GM23338 (cell line): ENCODE measurements around the gene FMN1. TPM values are rescaled to one million over a fixed set of nuclear protein-coding genes. Genes with fewer than 3 reads are reported as not detected.

Source experiments
- ATAC-seq: fragments of 200-7000 bp; cut with Tn5 transposase; 3 replicates; pipeline ENCODE4 v1.9.1; 2020
- DNase-seq: peaks from one replicate; pipeline ENCODE4 v3.0.0-alpha.2; 2015; ENCODE audit warnings: low spot score
- H2AFZ ChIP-seq: fragments of 200-600 bp; sonication (generic); 2 replicates; pipeline ENCODE4 v1.8.0; 2016; ENCODE audit warnings: antibody characterized with exemption, mild to moderate bottlenecking, moderate library complexity
- H3F3A ChIP-seq: fragments of 200-600 bp; sonication (generic); replicated peaks from 2 replicates; pipeline ENCODE4 v1.8.0; 2017; ENCODE audit warnings: antibody characterized with exemption, mixed run types, low read depth
- H3K27ac ChIP-seq: fragments of 200-600 bp; sonication (generic); 2 replicates; pipeline ENCODE4 v1.6.1; 2016; ENCODE audit warnings: low read depth
- H3K27me3 ChIP-seq: fragments of 200-600 bp; sonication (generic); 2 replicates; pipeline ENCODE4 v1.8.0; 2016; ENCODE audit warnings: mild to moderate bottlenecking, mixed run types, moderate library complexity; ENCODE audit not compliant: insufficient read depth
- H3K36me3 ChIP-seq: fragments of 200-600 bp; sonication (generic); 2 replicates; pipeline ENCODE4 v1.8.0; 2016; ENCODE audit warnings: mild to moderate bottlenecking; ENCODE audit not compliant: insufficient read depth
- H3K4me1 ChIP-seq: fragments of 200-600 bp; sonication (generic); 2 replicates; pipeline ENCODE4 v1.8.0; 2016; ENCODE audit warnings: mild to moderate bottlenecking, moderate library complexity; ENCODE audit not compliant: insufficient read depth
- H3K4me2 ChIP-seq: fragments of 200-600 bp; sonication (generic); 2 replicates; pipeline ENCODE4 v1.7.1; 2017; ENCODE audit warnings: mixed run types
- H3K4me3 ChIP-seq: fragments of 200-600 bp; sonication (generic); 2 replicates; pipeline ENCODE4 v1.6.1; 2016; ENCODE audit warnings: mixed run types
- H3K79me2 ChIP-seq: fragments of 200-600 bp; sonication (generic); replicated peaks from 2 replicates; pipeline ENCODE4 v1.8.0; 2017; ENCODE audit warnings: mild to moderate bottlenecking; ENCODE audit not compliant: insufficient read depth
- H3K9me2 ChIP-seq: fragments of 200-600 bp; sonication (generic); 2 replicates; pipeline ENCODE4 v1.8.0; 2017; ENCODE audit not compliant: insufficient read depth
- H4K20me1 ChIP-seq: fragments of 200-600 bp; sonication (generic); replicated peaks from 2 replicates; pipeline ENCODE4 v1.8.0; 2017; ENCODE audit warnings: mild to moderate bottlenecking; ENCODE audit not compliant: insufficient read depth
- H3K27ac Mint-ChIP-seq: 2 replicates; pipeline ENCODE4 v1.8.0; 2020; ENCODE audit warnings: inconsistent platforms, mild to moderate bottlenecking, moderate library complexity, mixed read lengths
- H3K27me3 Mint-ChIP-seq: 3 replicates; pipeline ENCODE4 v1.8.0; 2022; ENCODE audit warnings: low read depth, mild to moderate bottlenecking, moderate library complexity, mixed read lengths, inconsistent platforms; ENCODE audit not compliant: insufficient read depth, poor library complexity
- H3K36me3 Mint-ChIP-seq: 3 replicates; pipeline ENCODE4 v1.8.0; 2021; ENCODE audit warnings: low read depth, mild to moderate bottlenecking, inconsistent platforms, moderate library complexity, mixed read lengths
- H3K4me1 Mint-ChIP-seq: 3 replicates; pipeline ENCODE4 v1.8.0; 2020; ENCODE audit warnings: mild to moderate bottlenecking, inconsistent platforms, mixed read lengths
- H3K4me3 Mint-ChIP-seq: 3 replicates; pipeline ENCODE4 v1.8.0; 2021; ENCODE audit warnings: moderate library complexity, mild to moderate bottlenecking, inconsistent platforms, mixed read lengths
- H3K9me3 Mint-ChIP-seq: 3 replicates; pipeline ENCODE4 v1.8.0; 2020; ENCODE audit warnings: moderate library complexity, mild to moderate bottlenecking, inconsistent platforms, mixed read lengths
- CREB1 ChIP-seq: fragments of 250-450 bp; sonication (Bioruptor Pico); IDR thresholded peaks from 2 replicates; pipeline ENCODE4 v1.5.0; 2020; ENCODE audit warnings: low read depth, mild to moderate bottlenecking, moderate library complexity
- EZH2phosphoT487 ChIP-seq: fragments of 200-600 bp; sonication (generic); IDR thresholded peaks from one replicate; pipeline ENCODE4 v1.8.1; 2018; ENCODE audit warnings: antibody characterized with exemption; ENCODE audit not compliant: unreplicated experiment
- JUNB ChIP-seq: IDR thresholded peaks from one replicate; pipeline ENCODE4 v1.6.1; 2016; ENCODE audit warnings: antibody characterized with exemption; ENCODE audit not compliant: unreplicated experiment
- POLR2AphosphoS5 ChIP-seq: IDR thresholded peaks from 2 replicates; pipeline ENCODE4 v1.6.1; 2016; ENCODE audit warnings: antibody characterized with exemption, low read depth
- ZNF114 ChIP-seq: fragments of 250-450 bp; sonication (Bioruptor Pico); IDR thresholded peaks from 2 replicates; pipeline ENCODE4 v1.5.0; 2020; ENCODE audit warnings: mild to moderate bottlenecking, moderate library complexity
- polyA plus RNA-seq: library from polyadenylated mRNA; unstranded; fragments of >200 nt; fragmentation: Nextera tagmentation; extraction: Ambion mirVana; gene quantifications from 2 replicates; pipeline ENCODE4 v1.2.1, GENCODE V29; 2016
- total RNA-seq: library from RNA; depleted of rRNA; stranded (reverse); fragments of >200 nt; shearing (Covaris generic); gene quantifications from 2 replicates; pipeline ENCODE4 v1.2.3, GENCODE V29; 2014
- TF ChIP-seq, protein P1 (sequence below), 2 experiments: fragments of 200-600 bp in 1 of 2; sonication (generic) in 1 of 2; conservative IDR thresholded peaks; 2 replicates each; pipeline versions ENCODE4 v1.5.1 to v1.6.1; 2016 to 2017; ENCODE audit warnings: antibody characterized with exemption in 2 of 2, low read depth in 2 of 2, mild to moderate bottlenecking in 2 of 2, moderate library complexity in 1 of 2
- TF ChIP-seq, protein P2 (sequence below): fragments of 250-450 bp; sonication (Bioruptor Pico); IDR thresholded peaks from 2 replicates; pipeline ENCODE4 v1.5.0; 2020; ENCODE audit warnings: mild to moderate bottlenecking, moderate library complexity

FMN1 gene
- total and polyA plus RNA-seq, 2 experiments from 2014 or later: 1.2 to 1.6 TPM

DNA sequence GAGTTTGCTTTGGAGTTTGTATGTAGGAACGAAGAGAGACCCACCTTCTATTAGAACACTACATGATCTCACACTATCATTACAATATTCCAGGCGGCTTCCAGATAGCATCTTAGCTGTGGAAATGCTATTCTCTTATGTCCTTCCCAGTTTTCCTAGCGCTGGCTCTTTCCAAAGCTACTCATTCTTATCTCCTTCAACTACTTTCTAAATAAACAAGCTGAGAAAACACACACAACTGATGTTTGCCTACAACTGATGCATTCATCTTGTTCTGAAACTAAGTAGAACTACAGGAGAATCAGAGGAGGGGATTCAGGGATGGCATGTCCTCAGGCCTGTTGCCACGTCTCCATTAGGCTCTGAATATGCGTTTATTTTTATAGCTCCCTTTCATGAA is 367.8 kb downstream of the FMN1 start:
- Histone ChIP-seq H3K4me2 (no peak overlapping the region), H3K9me2 (no peaks in the 10 kb centered on the region), H3K79me2 (no peaks in the 10 kb centered on the region), H3K4me3 (no peak overlapping the region), H3K27me3 (no peaks in the 10 kb centered on the region), H3K36me3 (no peaks in the 10 kb centered on the region), H2AFZ (no peak overlapping the region), H3K4me1 (no peaks in the 10 kb centered on the region), H3F3A (no peaks in the 10 kb centered on the region), H3K27ac (no peak overlapping the region), H4K20me1 (no peaks in the 10 kb centered on the region)
- no peaks in the 10 kb centered on the region for H3K4me1 Mint-ChIP-seq
- no peak for DNase-seq
- H3K9me3 Mint-ChIP-seq: no peaks in the 10 kb centered on the region
- TF ChIP-seq CREB1 (CRISPR knock-in tag): no peak
- no peaks in the 10 kb centered on the region for H3K36me3 Mint-ChIP-seq
- no peak overlapping the region for H3K27ac Mint-ChIP-seq
- ATAC-seq: no peak
- no peak overlapping the region for H3K4me3 Mint-ChIP-seq
- H3K27me3 Mint-ChIP-seq: peaks cover 2% of the 10 kb centered on the region

DNA sequence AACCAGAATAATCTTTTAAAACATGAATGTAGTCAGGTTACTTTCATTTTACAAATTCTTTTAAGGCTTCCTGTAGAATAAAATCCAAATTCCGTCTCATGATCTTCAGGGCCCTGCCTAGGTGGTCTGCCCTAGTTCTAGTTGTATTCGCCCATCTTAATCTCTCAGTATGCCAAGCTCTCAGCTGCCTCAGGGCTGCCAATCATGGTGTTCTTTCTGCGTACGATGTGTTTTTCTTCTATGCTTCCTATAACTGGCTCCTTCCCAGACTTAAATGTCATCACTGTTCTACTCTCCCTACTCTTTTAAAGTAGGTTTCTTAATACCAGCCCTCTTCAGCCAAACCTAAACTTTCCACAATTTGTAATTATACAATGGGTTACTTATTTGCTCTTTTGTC is 369.3 kb downstream of the FMN1 start:
- no peaks in the 10 kb centered on the region for H4K20me1 ChIP-seq
- Mint-ChIP-seq H3K36me3 (no peaks in the 10 kb centered on the region), H3K27me3 (no peaks in the 10 kb centered on the region), H3K4me3 (no peak overlapping the region), H3K27ac (no peak overlapping the region), H3K9me3 (no peaks in the 10 kb centered on the region), H3K4me1 (no peaks in the 10 kb centered on the region)
- TF ChIP-seq POLR2AphosphoS5: no peak
- TF ChIP-seq, protein P1, sequence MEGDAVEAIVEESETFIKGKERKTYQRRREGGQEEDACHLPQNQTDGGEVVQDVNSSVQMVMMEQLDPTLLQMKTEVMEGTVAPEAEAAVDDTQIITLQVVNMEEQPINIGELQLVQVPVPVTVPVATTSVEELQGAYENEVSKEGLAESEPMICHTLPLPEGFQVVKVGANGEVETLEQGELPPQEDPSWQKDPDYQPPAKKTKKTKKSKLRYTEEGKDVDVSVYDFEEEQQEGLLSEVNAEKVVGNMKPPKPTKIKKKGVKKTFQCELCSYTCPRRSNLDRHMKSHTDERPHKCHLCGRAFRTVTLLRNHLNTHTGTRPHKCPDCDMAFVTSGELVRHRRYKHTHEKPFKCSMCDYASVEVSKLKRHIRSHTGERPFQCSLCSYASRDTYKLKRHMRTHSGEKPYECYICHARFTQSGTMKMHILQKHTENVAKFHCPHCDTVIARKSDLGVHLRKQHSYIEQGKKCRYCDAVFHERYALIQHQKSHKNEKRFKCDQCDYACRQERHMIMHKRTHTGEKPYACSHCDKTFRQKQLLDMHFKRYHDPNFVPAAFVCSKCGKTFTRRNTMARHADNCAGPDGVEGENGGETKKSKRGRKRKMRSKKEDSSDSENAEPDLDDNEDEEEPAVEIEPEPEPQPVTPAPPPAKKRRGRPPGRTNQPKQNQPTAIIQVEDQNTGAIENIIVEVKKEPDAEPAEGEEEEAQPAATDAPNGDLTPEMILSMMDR (conservative IDR thresholded peaks at IDR 0.05; ENCODE audit: low read depth in 2 of 2): no peak
- TF ChIP-seq ZNF114 (CRISPR knock-in tag): no peak
- no peak for TF ChIP-seq EZH2phosphoT487
- TF ChIP-seq JUNB: no peak
- TF ChIP-seq, protein P2, sequence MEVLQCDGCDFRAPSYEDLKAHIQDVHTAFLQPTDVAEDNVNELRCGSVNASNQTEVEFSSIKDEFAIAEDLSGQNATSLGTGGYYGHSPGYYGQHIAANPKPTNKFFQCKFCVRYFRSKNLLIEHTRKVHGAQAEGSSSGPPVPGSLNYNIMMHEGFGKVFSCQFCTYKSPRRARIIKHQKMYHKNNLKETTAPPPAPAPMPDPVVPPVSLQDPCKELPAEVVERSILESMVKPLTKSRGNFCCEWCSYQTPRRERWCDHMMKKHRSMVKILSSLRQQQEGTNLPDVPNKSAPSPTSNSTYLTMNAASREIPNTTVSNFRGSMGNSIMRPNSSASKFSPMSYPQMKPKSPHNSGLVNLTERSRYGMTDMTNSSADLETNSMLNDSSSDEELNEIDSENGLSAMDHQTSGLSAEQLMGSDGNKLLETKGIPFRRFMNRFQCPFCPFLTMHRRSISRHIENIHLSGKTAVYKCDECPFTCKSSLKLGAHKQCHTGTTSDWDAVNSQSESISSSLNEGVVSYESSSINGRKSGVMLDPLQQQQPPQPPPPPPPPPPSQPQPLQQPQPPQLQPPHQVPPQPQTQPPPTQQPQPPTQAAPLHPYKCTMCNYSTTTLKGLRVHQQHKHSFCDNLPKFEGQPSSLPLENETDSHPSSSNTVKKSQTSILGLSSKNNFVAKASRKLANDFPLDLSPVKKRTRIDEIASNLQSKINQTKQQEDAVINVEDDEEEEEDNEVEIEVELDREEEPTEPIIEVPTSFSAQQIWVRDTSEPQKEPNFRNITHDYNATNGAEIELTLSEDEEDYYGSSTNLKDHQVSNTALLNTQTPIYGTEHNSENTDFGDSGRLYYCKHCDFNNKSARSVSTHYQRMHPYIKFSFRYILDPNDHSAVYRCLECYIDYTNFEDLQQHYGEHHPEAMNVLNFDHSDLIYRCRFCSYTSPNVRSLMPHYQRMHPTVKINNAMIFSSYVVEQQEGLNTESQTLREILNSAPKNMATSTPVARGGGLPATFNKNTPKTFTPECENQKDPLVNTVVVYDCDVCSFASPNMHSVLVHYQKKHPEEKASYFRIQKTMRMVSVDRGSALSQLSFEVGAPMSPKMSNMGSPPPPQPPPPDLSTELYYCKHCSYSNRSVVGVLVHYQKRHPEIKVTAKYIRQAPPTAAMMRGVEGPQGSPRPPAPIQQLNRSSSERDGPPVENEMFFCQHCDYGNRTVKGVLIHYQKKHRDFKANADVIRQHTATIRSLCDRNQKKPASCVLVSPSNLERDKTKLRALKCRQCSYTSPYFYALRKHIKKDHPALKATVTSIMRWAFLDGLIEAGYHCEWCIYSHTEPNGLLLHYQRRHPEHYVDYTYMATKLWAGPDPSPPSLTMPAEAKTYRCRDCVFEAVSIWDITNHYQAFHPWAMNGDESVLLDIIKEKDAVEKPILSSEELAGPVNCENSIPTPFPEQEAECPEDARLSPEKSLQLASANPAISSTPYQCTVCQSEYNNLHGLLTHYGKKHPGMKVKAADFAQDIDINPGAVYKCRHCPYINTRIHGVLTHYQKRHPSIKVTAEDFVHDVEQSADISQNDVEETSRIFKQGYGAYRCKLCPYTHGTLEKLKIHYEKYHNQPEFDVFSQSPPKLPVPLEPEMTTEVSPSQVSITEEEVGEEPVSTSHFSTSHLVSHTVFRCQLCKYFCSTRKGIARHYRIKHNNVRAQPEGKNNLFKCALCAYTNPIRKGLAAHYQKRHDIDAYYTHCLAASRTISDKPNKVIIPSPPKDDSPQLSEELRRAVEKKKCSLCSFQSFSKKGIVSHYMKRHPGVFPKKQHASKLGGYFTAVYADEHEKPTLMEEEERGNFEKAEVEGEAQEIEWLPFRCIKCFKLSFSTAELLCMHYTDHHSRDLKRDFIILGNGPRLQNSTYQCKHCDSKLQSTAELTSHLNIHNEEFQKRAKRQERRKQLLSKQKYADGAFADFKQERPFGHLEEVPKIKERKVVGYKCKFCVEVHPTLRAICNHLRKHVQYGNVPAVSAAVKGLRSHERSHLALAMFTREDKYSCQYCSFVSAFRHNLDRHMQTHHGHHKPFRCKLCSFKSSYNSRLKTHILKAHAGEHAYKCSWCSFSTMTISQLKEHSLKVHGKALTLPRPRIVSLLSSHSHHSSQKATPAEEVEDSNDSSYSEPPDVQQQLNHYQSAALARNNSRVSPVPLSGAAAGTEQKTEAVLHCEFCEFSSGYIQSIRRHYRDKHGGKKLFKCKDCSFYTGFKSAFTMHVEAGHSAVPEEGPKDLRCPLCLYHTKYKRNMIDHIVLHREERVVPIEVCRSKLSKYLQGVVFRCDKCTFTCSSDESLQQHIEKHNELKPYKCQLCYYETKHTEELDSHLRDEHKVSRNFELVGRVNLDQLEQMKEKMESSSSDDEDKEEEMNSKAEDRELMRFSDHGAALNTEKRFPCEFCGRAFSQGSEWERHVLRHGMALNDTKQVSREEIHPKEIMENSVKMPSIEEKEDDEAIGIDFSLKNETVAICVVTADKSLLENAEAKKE: no peak
- no peak overlapping the region for H3K27ac ChIP-seq
- no peak for DNase-seq
- no peak overlapping the region for H3K4me3 ChIP-seq
- H3K36me3 ChIP-seq: no peaks in the 10 kb centered on the region
- H3K79me2 ChIP-seq: no peaks in the 10 kb centered on the region
- no peaks in the 10 kb centered on the region for H3K4me1 ChIP-seq
- H3K27me3 ChIP-seq: no peaks in the 10 kb centered on the region
- ATAC-seq: no peak
- H3F3A ChIP-seq: no peaks in the 10 kb centered on the region
- H3K4me2 ChIP-seq: no peak overlapping the region
- no peaks in the 10 kb centered on the region for H3K9me2 ChIP-seq
- no peak overlapping the region for H2AFZ ChIP-seq
